ENCODE data around the gene SIRPD. TPM values are rescaled to one million over a fixed set of nuclear protein-coding genes. Genes with fewer than 3 reads are reported as not detected.

SIRPD gene
- total RNA-seq, 2 donors from 2014 or later, result 1.9 TPM; not detected in 1

DNA sequence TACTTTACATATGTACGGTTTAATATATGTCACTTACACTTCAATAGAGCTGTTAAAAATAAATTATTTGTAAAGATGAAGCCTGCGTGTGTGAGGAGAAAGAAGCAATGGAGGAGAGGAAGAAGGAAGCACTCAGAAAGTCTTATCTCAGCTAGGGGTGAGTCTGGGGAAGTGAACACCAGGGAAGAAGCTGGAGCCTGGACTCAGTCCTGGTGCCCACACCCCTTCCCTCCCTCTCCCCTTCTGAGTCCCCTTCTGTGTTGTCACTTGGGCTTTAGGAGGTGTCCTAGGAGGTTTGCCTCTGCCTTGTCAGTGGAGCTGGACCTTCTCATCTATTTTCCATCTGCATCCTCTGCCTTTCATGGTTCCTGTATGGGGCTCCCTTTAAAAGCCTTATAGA lies 68.2 kb downstream of the SIRPD start:
- intact Hi-C loops (cut with DNase I), result no loop called here
- Histone ChIP-seq H3K36me3 (no peaks in the 10 kb centered on the region), H3K27me3 (replicated peaks; ENCODE audit: insufficient read depth) (no peaks in the 10 kb centered on the region), H3K27ac (no peak overlapping the region), H3K4me3 (no peak overlapping the region), H3K4me1 (replicated peaks) (no peaks in the 10 kb centered on the region), H3K9me3 (no peaks in the 10 kb centered on the region)
- TF ChIP-seq POLR2AphosphoS5 (IDR thresholded peaks at IDR 0.05) (no peak), POLR2A (IDR thresholded peaks at IDR 0.05) (no peak)
- TF ChIP-seq, protein P1, sequence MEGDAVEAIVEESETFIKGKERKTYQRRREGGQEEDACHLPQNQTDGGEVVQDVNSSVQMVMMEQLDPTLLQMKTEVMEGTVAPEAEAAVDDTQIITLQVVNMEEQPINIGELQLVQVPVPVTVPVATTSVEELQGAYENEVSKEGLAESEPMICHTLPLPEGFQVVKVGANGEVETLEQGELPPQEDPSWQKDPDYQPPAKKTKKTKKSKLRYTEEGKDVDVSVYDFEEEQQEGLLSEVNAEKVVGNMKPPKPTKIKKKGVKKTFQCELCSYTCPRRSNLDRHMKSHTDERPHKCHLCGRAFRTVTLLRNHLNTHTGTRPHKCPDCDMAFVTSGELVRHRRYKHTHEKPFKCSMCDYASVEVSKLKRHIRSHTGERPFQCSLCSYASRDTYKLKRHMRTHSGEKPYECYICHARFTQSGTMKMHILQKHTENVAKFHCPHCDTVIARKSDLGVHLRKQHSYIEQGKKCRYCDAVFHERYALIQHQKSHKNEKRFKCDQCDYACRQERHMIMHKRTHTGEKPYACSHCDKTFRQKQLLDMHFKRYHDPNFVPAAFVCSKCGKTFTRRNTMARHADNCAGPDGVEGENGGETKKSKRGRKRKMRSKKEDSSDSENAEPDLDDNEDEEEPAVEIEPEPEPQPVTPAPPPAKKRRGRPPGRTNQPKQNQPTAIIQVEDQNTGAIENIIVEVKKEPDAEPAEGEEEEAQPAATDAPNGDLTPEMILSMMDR (IDR thresholded peaks at IDR 0.05), result no peak
- 84% methylated on average over 2 of the region's 2 CpGs for WGBS
- DNase-seq (ENCODE audit: low spot score), result no peak

DNA sequence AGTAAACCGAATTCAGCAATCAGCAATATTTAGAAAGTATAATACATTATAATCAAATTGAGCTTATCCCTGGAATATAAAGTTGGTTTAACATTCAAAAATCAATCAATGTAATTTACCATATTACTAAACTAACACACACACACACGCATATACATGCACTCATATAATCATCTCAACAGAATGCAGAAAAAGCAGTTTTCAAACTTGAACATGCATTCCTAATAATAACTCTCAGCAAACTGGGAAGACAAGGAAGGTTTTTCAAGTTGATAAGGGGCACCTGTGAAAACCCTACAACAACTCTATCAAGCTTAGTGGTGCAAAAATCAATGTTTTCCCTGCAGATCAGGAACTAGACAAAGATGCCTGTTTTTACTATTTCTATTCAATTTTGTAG lies 70.9 kb downstream of the SIRPD start:
- intact Hi-C loops (cut with DNase I), result no loop called here
- no peaks in the 10 kb centered on the region for H3K9me3 ChIP-seq
- TF ChIP-seq POLR2AphosphoS5 (IDR thresholded peaks at IDR 0.05) (no peak), POLR2A (IDR thresholded peaks at IDR 0.05) (no peak)
- TF ChIP-seq, protein P1 (IDR thresholded peaks at IDR 0.05), result no peak
- H3K36me3 ChIP-seq, result no peaks in the 10 kb centered on the region
- H3K27ac ChIP-seq, result no peak overlapping the region
- H3K4me3 ChIP-seq, result no peak overlapping the region
- no peak for DNase-seq (ENCODE audit: low spot score)
- no peaks in the 10 kb centered on the region for H3K27me3 ChIP-seq (replicated peaks; ENCODE audit: insufficient read depth)
- 72% methylated on average over 2 of the region's 2 CpGs for WGBS
- H3K4me1 ChIP-seq (replicated peaks), result no peaks in the 10 kb centered on the region

DNA sequence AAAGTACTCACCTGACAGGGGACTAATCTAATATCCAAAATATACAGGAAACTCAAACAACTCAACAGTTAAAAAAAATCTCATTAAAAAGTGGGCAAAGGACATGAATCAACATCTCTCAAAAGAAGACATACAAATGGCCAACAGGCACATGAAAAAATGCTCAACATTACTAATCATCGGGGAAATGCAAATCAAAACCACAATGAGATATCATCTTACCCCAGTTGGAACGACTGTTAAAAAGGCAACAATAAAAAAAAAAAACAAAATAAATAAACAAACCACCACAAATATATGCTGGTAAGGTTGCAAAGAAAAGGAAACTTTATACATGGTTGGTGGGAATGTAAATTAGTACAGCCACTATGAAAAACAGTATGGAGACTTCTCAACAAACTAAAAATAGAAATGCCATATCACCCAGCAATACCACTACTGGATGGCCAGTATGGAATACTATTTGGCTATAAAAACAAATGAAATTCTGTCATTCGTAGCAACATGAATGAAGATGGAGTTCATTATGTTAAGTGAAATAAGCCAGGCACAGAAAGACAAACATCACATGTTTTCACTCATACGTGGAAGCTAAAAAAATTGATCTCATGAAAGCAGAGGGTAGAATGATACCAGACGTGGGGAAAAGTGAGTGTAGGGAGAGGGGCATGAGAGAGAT lies 72.9 kb downstream of the SIRPD start:
- Histone ChIP-seq H3K27ac (no peak overlapping the region), H3K36me3 (no peaks in the 10 kb centered on the region), H3K4me3 (no peak overlapping the region), H3K4me1 (replicated peaks) (no peaks in the 10 kb centered on the region), H3K27me3 (replicated peaks; ENCODE audit: insufficient read depth) (no peaks in the 10 kb centered on the region), H3K9me3 (no peaks in the 10 kb centered on the region)
- WGBS, result 25% methylated on average over 5 of the region's 5 CpGs
- no peak for TF ChIP-seq POLR2A (IDR thresholded peaks at IDR 0.05)
- TF ChIP-seq, protein P1 (IDR thresholded peaks at IDR 0.05), result no peak
- no peak for TF ChIP-seq POLR2AphosphoS5 (IDR thresholded peaks at IDR 0.05)
- no peak for DNase-seq (ENCODE audit: low spot score)
- intact Hi-C loops (cut with DNase I), result no loop called here

Small RNAs within 50 kb of the gene (small RNA-seq; reads per million reads assigned to genes)
- gene RNU6-917P, result 0 reads per million in 2 donors

Other genes with a start within 250 kb of the SIRPD start
- gene SDCBP2, start 228.6 kb downstream of the SIRPD start, total RNA-seq, result 1 to 10 TPM; 4.0 to 7.3 TPM
- 100 to 1,000 TPM; 103 to 161 TPM for gene FKBP1A, start 164.7 kb downstream of the SIRPD start, total RNA-seq
- 10 to 100 TPM; 43.0 to 54.5 TPM for gene NSFL1C, start 90.9 kb downstream of the SIRPD start, total RNA-seq
- 1 to 10 TPM in 1 of 2 donors, under 1 TPM in 1; 0.36 to 3.2 TPM for gene SIRPB2, start 66.3 kb downstream of the SIRPD start, total RNA-seq
- 1 to 10 TPM in 1 of 2 donors, not detected in 1; 3.9 TPM for gene SIRPB1, start 62.3 kb upstream of the SIRPD start, total RNA-seq
- under 1 TPM; 0.32 to 0.45 TPM for gene SIRPG, start 100.1 kb upstream of the SIRPD start, total RNA-seq